ENCODE measurements around the gene LRRC53.

- TF ChIP-seq, protein P1, sequence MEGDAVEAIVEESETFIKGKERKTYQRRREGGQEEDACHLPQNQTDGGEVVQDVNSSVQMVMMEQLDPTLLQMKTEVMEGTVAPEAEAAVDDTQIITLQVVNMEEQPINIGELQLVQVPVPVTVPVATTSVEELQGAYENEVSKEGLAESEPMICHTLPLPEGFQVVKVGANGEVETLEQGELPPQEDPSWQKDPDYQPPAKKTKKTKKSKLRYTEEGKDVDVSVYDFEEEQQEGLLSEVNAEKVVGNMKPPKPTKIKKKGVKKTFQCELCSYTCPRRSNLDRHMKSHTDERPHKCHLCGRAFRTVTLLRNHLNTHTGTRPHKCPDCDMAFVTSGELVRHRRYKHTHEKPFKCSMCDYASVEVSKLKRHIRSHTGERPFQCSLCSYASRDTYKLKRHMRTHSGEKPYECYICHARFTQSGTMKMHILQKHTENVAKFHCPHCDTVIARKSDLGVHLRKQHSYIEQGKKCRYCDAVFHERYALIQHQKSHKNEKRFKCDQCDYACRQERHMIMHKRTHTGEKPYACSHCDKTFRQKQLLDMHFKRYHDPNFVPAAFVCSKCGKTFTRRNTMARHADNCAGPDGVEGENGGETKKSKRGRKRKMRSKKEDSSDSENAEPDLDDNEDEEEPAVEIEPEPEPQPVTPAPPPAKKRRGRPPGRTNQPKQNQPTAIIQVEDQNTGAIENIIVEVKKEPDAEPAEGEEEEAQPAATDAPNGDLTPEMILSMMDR (IDR thresholded peaks at IDR 0.05; ENCODE audit: low read depth, low read length) = no peak
- TF ChIP-seq POLR2A (IDR thresholded peaks at IDR 0.05; ENCODE audit: extremely low read depth, insufficient read length) (no peak), MYC (IDR thresholded peaks at IDR 0.05; ENCODE audit: low read depth, low read length) (no peak), MAX (IDR thresholded peaks at IDR 0.05; ENCODE audit: low read depth, low read length) (no peak)
Observed at GRCh38 chr1:74465193-74465681, 47.2 kb downstream of the LRRC53 start.

Data from NB4 (cell line).